SU-DHL-6 (cell line): ENCODE data around the gene ZNF804B.

ENCODE experiments used
- H2AFZ ChIP-seq: fragments of 200-600 bp; sonication (generic); 2 replicates; pipeline ENCODE4 v1.6.1; 2014; ENCODE audit warnings: low read depth, mild to moderate bottlenecking, moderate library complexity, mixed read lengths, antibody characterized with exemption, low read length; ENCODE audit not compliant: severe bottlenecking
- H3F3A ChIP-seq: fragments of 200-600 bp; shearing (Covaris generic); 2 replicates; pipeline ENCODE4 v1.6.0; 2016; ENCODE audit warnings: antibody characterized with exemption, mild to moderate bottlenecking; ENCODE audit not compliant: insufficient read depth
- H3K27ac ChIP-seq: fragments of 200-600 bp; sonication (generic); 2 replicates; pipeline ENCODE4 v1.5.1; 2016; ENCODE audit warnings: low read depth, mild to moderate bottlenecking, low read length, moderate library complexity, mixed read lengths
- H3K27me3 ChIP-seq: fragments of 200-600 bp; sonication (generic), shearing (Covaris generic); 2 replicates; pipeline ENCODE4 v1.6.0; 2014; ENCODE audit warnings: mild to moderate bottlenecking, low read length
- H3K36me3 ChIP-seq: fragments of 200-600 bp; sonication (generic); 2 replicates; pipeline ENCODE4 v1.6.1; 2014; ENCODE audit warnings: mild to moderate bottlenecking, low read length, mixed read lengths
- H3K4me2 ChIP-seq: fragments of 300-600, 200-600 bp; shearing (Covaris generic), sonication (generic); 2 replicates; pipeline ENCODE4 v1.6.0; 2014; ENCODE audit warnings: low read length, low read depth, mild to moderate bottlenecking; ENCODE audit not compliant: poor library complexity, severe bottlenecking
- H3K4me3 ChIP-seq: fragments of 200-600 bp; sonication (generic); 2 replicates; pipeline ENCODE4 v1.5.1; 2014; ENCODE audit warnings: antibody characterized with exemption, low read length, mild to moderate bottlenecking, mixed read lengths; ENCODE audit not compliant: insufficient read depth, poor library complexity, severe bottlenecking
- H3K79me2 ChIP-seq: fragments of 200-600 bp; sonication (generic); 2 replicates; pipeline ENCODE4 v1.6.1; 2014; ENCODE audit warnings: mild to moderate bottlenecking, low read length, moderate library complexity; ENCODE audit not compliant: insufficient read depth
- H3K9ac ChIP-seq: fragments of 200-600 bp; sonication (generic); 2 replicates; pipeline ENCODE4 v1.7.0; 2014; ENCODE audit warnings: mild to moderate bottlenecking, low read length
- H3K9me2 ChIP-seq: fragments of 200-600 bp; sonication (generic); replicated peaks from 2 replicates; pipeline ENCODE4 v1.6.1; 2014; ENCODE audit warnings: low read length; ENCODE audit not compliant: insufficient read depth
- H3K9me3 ChIP-seq: fragments of 200-600 bp; sonication (generic); 2 replicates; pipeline ENCODE4 v1.6.1; 2014; ENCODE audit warnings: low read length, mixed read lengths; ENCODE audit not compliant: insufficient read depth
- H4K20me1 ChIP-seq: fragments of 200-600 bp; sonication (generic); 2 replicates; pipeline ENCODE4 v1.6.1; 2014; ENCODE audit warnings: low read depth, mild to moderate bottlenecking, antibody characterized with exemption, low read length, moderate library complexity, mixed read lengths
- CTCF ChIP-seq: fragments of 200-600 bp; sonication (generic); IDR thresholded peaks from one replicate; pipeline ENCODE4 v1.5.1; 2017; ENCODE audit warnings: antibody characterized with exemption, mild to moderate bottlenecking, low read length, moderate library complexity; ENCODE audit not compliant: insufficient read depth, poor library complexity, severe bottlenecking
- EZH2phosphoT487 ChIP-seq: fragments of 200-600 bp; sonication (generic), shearing (Covaris generic); conservative IDR thresholded peaks from 2 replicates; pipeline ENCODE4 v1.6.1; 2018; ENCODE audit warnings: mild to moderate bottlenecking, antibody characterized with exemption, low read length, moderate library complexity, mixed read lengths

ZNF804B gene

GRCh38 chr7:88888684-88889083 is 129.2 kb downstream of the ZNF804B start:
- no peak overlapping the region for H3K4me2 ChIP-seq
- TF ChIP-seq CTCF: no peak
- TF ChIP-seq EZH2phosphoT487: no peak
- no peak overlapping the region for H3K9ac ChIP-seq
- no peaks in the 10 kb centered on the region for H3K9me3 ChIP-seq
- H3K27me3 ChIP-seq: no peaks in the 10 kb centered on the region
- no peaks in the 10 kb centered on the region for H3F3A ChIP-seq
- no peak overlapping the region for H2AFZ ChIP-seq
- H3K79me2 ChIP-seq: no peaks in the 10 kb centered on the region
- no peak overlapping the region for H3K4me3 ChIP-seq
- no peaks in the 10 kb centered on the region; the same call in 1 of the 2 replicates for H3K36me3 ChIP-seq
- no peaks in the 10 kb centered on the region; the same call in 1 of the 2 replicates for H3K9me2 ChIP-seq
- no peak overlapping the region for H3K27ac ChIP-seq
- H4K20me1 ChIP-seq: no peaks in the 10 kb centered on the region

DNA sequence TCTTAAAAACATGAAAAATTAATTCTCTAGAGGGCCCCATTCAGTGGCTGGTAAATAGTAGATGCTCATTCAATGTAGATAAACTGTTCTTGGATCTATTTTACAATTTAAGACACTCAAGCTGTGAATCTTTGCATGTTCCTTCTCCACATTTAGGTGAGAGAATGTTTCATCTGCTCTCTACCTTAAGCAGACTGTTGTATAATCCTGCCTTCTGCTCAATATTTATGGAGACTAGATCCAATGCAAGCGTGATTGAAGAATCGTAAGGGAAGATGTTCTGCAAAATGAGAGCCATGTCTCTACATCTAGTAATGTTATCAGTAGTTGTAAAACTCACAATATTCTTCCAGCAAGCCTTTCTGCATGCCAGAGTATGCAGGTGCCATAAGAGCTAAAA is 151.0 kb downstream of the ZNF804B start:
- no peak overlapping the region for H3K9ac ChIP-seq
- H3K9me2 ChIP-seq: no peaks in the 10 kb centered on the region
- no peaks in the 10 kb centered on the region for H3F3A ChIP-seq
- no peak overlapping the region for H3K4me2 ChIP-seq
- no peaks in the 10 kb centered on the region for H3K36me3 ChIP-seq
- no peaks in the 10 kb centered on the region for H3K9me3 ChIP-seq
- no peaks in the 10 kb centered on the region for H3K79me2 ChIP-seq
- no peaks in the 10 kb centered on the region for H4K20me1 ChIP-seq
- H3K27me3 ChIP-seq: no peaks in the 10 kb centered on the region
- no peak overlapping the region for H3K27ac ChIP-seq
- H2AFZ ChIP-seq: peak overlapping the region; percentile 2
- H3K4me3 ChIP-seq: no peak overlapping the region
- TF ChIP-seq EZH2phosphoT487: no peak
- no peak for TF ChIP-seq CTCF

DNA sequence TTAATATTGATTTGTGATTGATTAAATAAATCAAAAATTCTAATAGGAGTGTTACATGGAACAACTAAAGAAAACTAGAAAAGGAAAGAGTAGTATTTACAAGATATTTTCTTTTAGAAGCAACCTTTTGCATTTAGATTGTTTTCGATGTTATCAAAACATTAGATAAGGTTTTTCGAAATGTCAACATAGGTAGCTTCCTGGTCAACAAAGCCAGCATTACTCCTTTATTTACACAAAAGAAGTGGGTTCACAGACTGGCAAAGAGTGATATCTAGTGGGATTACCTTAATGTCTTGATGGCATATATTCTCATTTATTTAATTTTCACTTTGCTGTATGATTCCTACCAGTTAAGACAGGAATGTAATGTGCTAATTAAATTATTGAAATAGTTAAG is 153.4 kb downstream of the ZNF804B start:
- no peak overlapping the region for H3K9ac ChIP-seq
- H3K27me3 ChIP-seq: no peaks in the 10 kb centered on the region
- H3K36me3 ChIP-seq: no peaks in the 10 kb centered on the region; the same call in 1 of the 2 replicates
- no peak overlapping the region for H2AFZ ChIP-seq
- H4K20me1 ChIP-seq: no peaks in the 10 kb centered on the region
- no peaks in the 10 kb centered on the region for H3K9me3 ChIP-seq
- H3K27ac ChIP-seq: no peak overlapping the region
- no peak overlapping the region for H3K4me3 ChIP-seq
- H3K79me2 ChIP-seq: no peaks in the 10 kb centered on the region
- no peaks in the 10 kb centered on the region for H3K9me2 ChIP-seq
- no peaks in the 10 kb centered on the region for H3F3A ChIP-seq
- TF ChIP-seq CTCF: no peak
- TF ChIP-seq EZH2phosphoT487: no peak
- no peak overlapping the region for H3K4me2 ChIP-seq

DNA sequence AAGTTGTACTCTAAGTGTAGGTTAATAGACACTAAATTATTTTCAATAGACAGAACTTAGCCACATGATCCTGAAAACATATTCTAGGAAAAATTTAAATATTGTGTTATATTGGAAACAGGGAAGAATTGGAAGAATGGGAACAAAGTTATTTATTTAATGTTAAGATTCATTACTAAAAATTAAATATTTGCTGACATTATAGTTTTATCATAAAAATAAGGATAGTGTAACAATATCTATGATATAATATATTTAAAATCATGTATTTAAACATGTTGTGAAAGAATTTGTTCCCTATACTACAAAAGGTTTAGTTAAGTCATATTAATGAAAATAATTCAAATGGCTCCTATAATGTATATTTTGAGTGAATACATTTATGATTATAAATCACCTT is 156.1 kb downstream of the ZNF804B start:
- Histone ChIP-seq H3K9me2 (no peaks in the 10 kb centered on the region), H3F3A (no peaks in the 10 kb centered on the region), H3K4me2 (no peak overlapping the region), H3K4me3 (no peak overlapping the region), H3K9ac (no peak overlapping the region), H3K27me3 (no peaks in the 10 kb centered on the region), H3K9me3 (no peaks in the 10 kb centered on the region), H2AFZ (no peak overlapping the region), H3K27ac (no peak overlapping the region), H3K36me3 (no peaks in the 10 kb centered on the region; the same call in 1 of the 2 replicates), H3K79me2 (no peaks in the 10 kb centered on the region), H4K20me1 (no peaks in the 10 kb centered on the region)
- no peak for TF ChIP-seq EZH2phosphoT487
- no peak for TF ChIP-seq CTCF
